ENCODE results near the gene SHC2. TPM values are rescaled to one million over a fixed set of nuclear protein-coding genes. Genes with fewer than 3 reads are reported as not detected.

SHC2 gene
- total and polyA plus RNA-seq, 2 experiments from 2014 or later: 39.9 to 56.9 TPM

DNA sequence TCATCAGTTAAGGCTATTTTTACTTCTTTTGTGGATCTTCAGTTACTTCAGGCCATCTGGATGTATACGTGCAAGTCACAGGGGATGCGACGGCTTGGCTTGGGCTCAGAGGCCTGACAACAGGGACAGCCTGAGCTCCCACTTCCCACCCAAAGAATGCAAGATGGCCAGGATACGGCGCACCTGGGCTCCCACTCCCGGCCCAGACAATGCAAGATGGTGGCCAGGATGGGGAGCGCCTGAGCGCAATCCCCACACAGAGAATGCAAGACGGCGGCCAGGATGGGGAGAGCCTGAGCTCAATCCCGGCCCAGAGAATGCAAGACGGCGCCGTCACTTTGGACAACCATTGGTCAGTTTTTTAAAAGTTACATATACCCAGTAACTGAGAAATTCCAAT, 91.0 kb downstream of the SHC2 start:
- no peak overlapping the region for H3K27ac ChIP-seq
- H3K27me3 ChIP-seq: no peaks in the 10 kb centered on the region
- no peak for DNase-seq (ENCODE audit: low read depth in 1 of 2, low spot score in 1 of 2)
- H3K9me3 ChIP-seq (ENCODE audit: low read depth): no peaks in the 10 kb centered on the region
- no peaks in the 10 kb centered on the region for H3K36me3 ChIP-seq
- H3K4me3 ChIP-seq: no peak overlapping the region
- no peaks in the 10 kb centered on the region for H3K4me1 ChIP-seq (ENCODE audit: low read depth)
- TF ChIP-seq CTCF (IDR thresholded peaks at IDR 0.05; ENCODE audit: low read depth, low read length): no peak

DNA sequence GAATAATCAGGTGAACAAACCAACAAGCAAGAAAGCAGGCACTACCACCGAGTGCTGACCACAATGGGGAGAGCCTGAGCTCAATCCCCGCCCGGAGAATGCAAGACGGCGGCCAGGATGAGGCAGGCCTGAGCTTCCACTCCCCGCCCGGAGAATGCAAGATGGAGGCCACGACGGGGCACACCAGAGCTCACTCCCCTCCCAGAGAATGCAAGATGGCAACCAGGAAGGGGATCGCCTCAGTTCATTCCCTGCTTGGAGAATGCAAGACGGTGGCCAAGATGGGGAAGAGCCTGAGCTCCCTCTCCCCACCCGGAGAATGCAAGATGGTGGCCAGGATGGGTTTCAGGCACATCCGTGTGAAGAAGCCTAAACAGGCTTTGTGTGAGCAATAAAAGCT, 91.6 kb downstream of the SHC2 start:
- Histone ChIP-seq H3K9me3 (ENCODE audit: low read depth) (no peaks in the 10 kb centered on the region), H3K27me3 (no peaks in the 10 kb centered on the region), H3K4me1 (ENCODE audit: low read depth) (no peaks in the 10 kb centered on the region), H3K36me3 (no peaks in the 10 kb centered on the region), H3K27ac (no peak overlapping the region), H3K4me3 (no peak overlapping the region)
- no peak for TF ChIP-seq CTCF (IDR thresholded peaks at IDR 0.05; ENCODE audit: low read depth, low read length)
- DNase-seq (ENCODE audit: low read depth in 1 of 2, low spot score in 1 of 2): no peak

DNA sequence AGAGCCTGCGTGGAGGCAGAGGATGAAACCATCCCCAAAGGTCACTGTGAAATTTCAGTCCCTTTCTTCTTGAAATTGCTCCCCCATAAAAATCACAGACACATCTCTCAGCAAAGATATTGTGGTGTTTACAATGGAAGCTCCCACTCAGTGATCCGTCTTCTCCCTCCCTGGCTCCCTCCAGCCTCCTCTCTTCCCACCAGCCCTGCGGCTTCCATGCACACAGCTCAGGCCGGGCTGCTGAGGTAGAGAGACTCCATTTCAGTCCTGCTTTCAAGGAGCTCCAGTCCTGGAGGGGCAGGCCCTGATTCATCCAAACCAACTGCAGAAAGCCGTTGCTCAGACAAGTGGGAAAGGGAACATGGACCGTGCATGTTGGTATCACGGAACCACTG, 92.2 kb downstream of the SHC2 start:
- no peak overlapping the region for H3K27ac ChIP-seq
- H3K27me3 ChIP-seq: no peaks in the 10 kb centered on the region
- no peak overlapping the region for H3K4me3 ChIP-seq
- no peaks in the 10 kb centered on the region for H3K36me3 ChIP-seq
- DNase-seq (ENCODE audit: low read depth in 1 of 2, low spot score in 1 of 2): no peak
- no peak for TF ChIP-seq CTCF (IDR thresholded peaks at IDR 0.05; ENCODE audit: low read depth, low read length)
- no peaks in the 10 kb centered on the region for H3K4me1 ChIP-seq (ENCODE audit: low read depth)
- no peaks in the 10 kb centered on the region for H3K9me3 ChIP-seq (ENCODE audit: low read depth)

DNA sequence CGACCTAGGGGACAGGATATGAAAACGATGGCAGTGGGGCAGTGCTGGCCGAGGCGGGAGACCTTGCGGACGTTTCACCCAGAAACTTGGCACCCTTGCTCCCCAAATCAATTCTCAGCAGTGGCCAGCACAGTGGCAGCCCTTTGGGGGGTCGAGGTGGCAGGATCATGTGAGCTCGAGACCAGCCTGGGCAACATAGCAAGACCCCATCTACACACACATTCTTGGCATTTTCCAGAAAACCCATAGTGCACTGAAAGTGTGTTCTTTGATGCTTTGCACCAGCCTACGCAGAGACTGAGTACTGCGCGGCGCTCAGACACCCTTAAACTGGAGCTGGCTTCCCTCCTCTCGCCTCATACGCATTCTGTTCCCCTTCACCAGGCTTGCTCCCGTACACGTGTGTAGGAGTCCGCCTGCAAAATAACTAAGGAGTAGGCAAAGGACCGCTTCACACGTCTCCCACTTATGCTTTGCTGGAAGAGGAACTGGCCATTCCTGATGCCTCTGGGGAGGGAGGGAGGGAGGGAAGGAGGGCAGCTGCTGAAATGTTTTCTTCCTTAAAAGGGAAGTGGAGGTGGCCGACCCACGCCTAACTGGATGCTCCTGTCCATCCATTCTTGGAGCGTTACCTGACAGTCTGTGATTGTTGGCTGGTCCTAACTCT, 92.7 kb downstream of the SHC2 start:
- Histone ChIP-seq H3K4me3 (no peak overlapping the region), H3K36me3 (no peaks in the 10 kb centered on the region), H3K9me3 (ENCODE audit: low read depth) (no peaks in the 10 kb centered on the region), H3K27me3 (no peaks in the 10 kb centered on the region), H3K27ac (no peak overlapping the region), H3K4me1 (ENCODE audit: low read depth) (no peaks in the 10 kb centered on the region)
- no peak for TF ChIP-seq CTCF (IDR thresholded peaks at IDR 0.05; ENCODE audit: low read depth, low read length)
- DNase-seq (ENCODE audit: low read depth in 1 of 2, low spot score in 1 of 2): no peak

DNA sequence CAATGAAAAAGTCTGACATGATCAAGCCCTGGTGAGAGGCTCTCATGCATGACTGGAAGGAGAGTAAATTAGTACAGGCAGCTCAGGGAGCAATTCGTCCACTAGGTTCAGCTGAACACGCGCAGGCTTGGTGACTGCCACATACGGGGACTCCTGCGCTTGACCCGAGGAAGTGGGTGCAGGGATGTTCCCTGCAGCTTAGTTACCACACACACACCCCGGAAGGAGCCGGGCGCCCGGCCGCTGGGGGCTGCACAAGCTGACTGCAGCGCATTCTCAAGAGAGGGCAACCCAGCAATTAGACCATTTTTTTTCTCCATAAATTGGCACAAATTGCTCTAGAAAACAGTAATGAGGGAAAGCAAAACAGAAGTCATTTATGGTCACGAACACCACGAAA, 93.3 kb downstream of the SHC2 start:
- no peak for DNase-seq (ENCODE audit: low read depth in 1 of 2, low spot score in 1 of 2)
- no peaks in the 10 kb centered on the region for H3K27me3 ChIP-seq

More for the DNA sequence above, 93.3 kb downstream of the SHC2 start:
- Histone ChIP-seq H3K4me1 (ENCODE audit: low read depth) (no peaks in the 10 kb centered on the region), H3K9me3 (ENCODE audit: low read depth) (no peaks in the 10 kb centered on the region), H3K4me3 (no peak overlapping the region), H3K27ac (no peak overlapping the region), H3K36me3 (no peaks in the 10 kb centered on the region)
- TF ChIP-seq CTCF (IDR thresholded peaks at IDR 0.05; ENCODE audit: low read depth, low read length): no peak

Data from cardiac muscle cell (in vitro differentiated cells and primary cell).